WTC11 (cell line): Measurements from ENCODE around the gene ESCO1.

Experiments
- ATF3 ChIP-seq: sonication (generic); formaldehyde crosslinking; conservative IDR thresholded peaks from 2 replicates; pipeline ENCODE4 v1.8.1; 2022; ENCODE audit warnings: mild to moderate bottlenecking, missing genetic modification reagents
- CREB1 ChIP-seq: sonication (generic); formaldehyde crosslinking; IDR thresholded peaks from 2 replicates; pipeline ENCODE4 v1.8.0; 2023; ENCODE audit warnings: mild to moderate bottlenecking, missing genetic modification reagents
- CREM ChIP-seq: sonication (generic); formaldehyde crosslinking; IDR thresholded peaks from 2 replicates; pipeline ENCODE4 v1.8.1; 2022; ENCODE audit warnings: mild to moderate bottlenecking, missing genetic modification reagents, moderate library complexity
- CTCF ChIP-seq: fragments of 200-600 bp; IDR thresholded peaks from 2 replicates; pipeline ENCODE4 v1.8.0; 2022; ENCODE audit warnings: antibody characterized with exemption
- ESRRA ChIP-seq: sonication (generic); formaldehyde crosslinking; IDR thresholded peaks from 2 replicates; pipeline ENCODE4 v1.8.1; 2022; ENCODE audit warnings: mild to moderate bottlenecking, missing genetic modification reagents, borderline replicate concordance
- NFE2L1 ChIP-seq: sonication (generic); formaldehyde crosslinking; IDR thresholded peaks from 2 replicates; pipeline ENCODE4 v1.8.1; 2023; ENCODE audit warnings: missing genetic modification reagents
- ZNF121 ChIP-seq: sonication (generic); formaldehyde crosslinking; IDR thresholded peaks from 2 replicates; pipeline ENCODE4 v1.8.0; 2023; ENCODE audit warnings: missing genetic modification reagents

GRCh38 chr18:21634588-21635199 is 34.2 kb upstream of the ESCO1 start:
- no peak for TF ChIP-seq CTCF
- no peak for TF ChIP-seq ATF3
- TF ChIP-seq NFE2L1 (CRISPR knock-in tag) = no peak
- TF ChIP-seq ZNF121 = no peak
- TF ChIP-seq ESRRA (CRISPR knock-in tag) = no peak
- no peak for TF ChIP-seq CREM (CRISPR knock-in tag)
- no peak for TF ChIP-seq CREB1
